ENCODE data around the gene KLHL30.

KLHL30 gene

GRCh38 chr2:238093181-238094140, 45.0 kb upstream of the KLHL30 start:
- TF ChIP-seq, protein P1, sequence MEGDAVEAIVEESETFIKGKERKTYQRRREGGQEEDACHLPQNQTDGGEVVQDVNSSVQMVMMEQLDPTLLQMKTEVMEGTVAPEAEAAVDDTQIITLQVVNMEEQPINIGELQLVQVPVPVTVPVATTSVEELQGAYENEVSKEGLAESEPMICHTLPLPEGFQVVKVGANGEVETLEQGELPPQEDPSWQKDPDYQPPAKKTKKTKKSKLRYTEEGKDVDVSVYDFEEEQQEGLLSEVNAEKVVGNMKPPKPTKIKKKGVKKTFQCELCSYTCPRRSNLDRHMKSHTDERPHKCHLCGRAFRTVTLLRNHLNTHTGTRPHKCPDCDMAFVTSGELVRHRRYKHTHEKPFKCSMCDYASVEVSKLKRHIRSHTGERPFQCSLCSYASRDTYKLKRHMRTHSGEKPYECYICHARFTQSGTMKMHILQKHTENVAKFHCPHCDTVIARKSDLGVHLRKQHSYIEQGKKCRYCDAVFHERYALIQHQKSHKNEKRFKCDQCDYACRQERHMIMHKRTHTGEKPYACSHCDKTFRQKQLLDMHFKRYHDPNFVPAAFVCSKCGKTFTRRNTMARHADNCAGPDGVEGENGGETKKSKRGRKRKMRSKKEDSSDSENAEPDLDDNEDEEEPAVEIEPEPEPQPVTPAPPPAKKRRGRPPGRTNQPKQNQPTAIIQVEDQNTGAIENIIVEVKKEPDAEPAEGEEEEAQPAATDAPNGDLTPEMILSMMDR (conservative IDR thresholded peaks at IDR 0.05; ENCODE audit: low read depth, low read length): no peak
- Histone ChIP-seq H3K4me1 (ENCODE audit: low read depth, poor library complexity, severe bottlenecking) (no peaks in the 10 kb centered on the region), H3K9ac (no peak overlapping the region), H3K79me2 (ENCODE audit: insufficient read depth, low read depth) (no peaks in the 10 kb centered on the region), H3K4me2 (no peak overlapping the region), H3K36me3 (ENCODE audit: insufficient read depth) (no peaks in the 10 kb centered on the region), H3K4me3 (IDR thresholded peaks at IDR 0.05; ENCODE audit: insufficient read depth, low read depth, low read length) (no peak overlapping the region), H2AFZ (ENCODE audit: low read depth) (no peak overlapping the region), H3K27me3 (ENCODE audit: insufficient read depth, low read depth) (no peaks in the 10 kb centered on the region), H4K20me1 (ENCODE audit: insufficient read depth) (no peaks in the 10 kb centered on the region), H3K27ac (no peak overlapping the region)

GRCh38 chr2:238094438-238095022, 43.9 kb upstream of the KLHL30 start:
- H3K79me2 ChIP-seq (ENCODE audit: insufficient read depth, low read depth): no peaks in the 10 kb centered on the region
- no peaks in the 10 kb centered on the region for H3K4me1 ChIP-seq (ENCODE audit: low read depth, poor library complexity, severe bottlenecking)
- H3K4me3 ChIP-seq (IDR thresholded peaks at IDR 0.05; ENCODE audit: insufficient read depth, low read depth, low read length): no peak overlapping the region
- H3K36me3 ChIP-seq (ENCODE audit: insufficient read depth): no peaks in the 10 kb centered on the region
- no peaks in the 10 kb centered on the region for H3K27me3 ChIP-seq (ENCODE audit: insufficient read depth, low read depth)
- H3K4me2 ChIP-seq: no peak overlapping the region
- TF ChIP-seq, protein P1 (conservative IDR thresholded peaks at IDR 0.05; ENCODE audit: low read depth, low read length): no peak
- no peak overlapping the region for H2AFZ ChIP-seq (ENCODE audit: low read depth)
- no peak overlapping the region for H3K9ac ChIP-seq
- H4K20me1 ChIP-seq (ENCODE audit: insufficient read depth): no peaks in the 10 kb centered on the region
- no peak overlapping the region for H3K27ac ChIP-seq

DNA sequence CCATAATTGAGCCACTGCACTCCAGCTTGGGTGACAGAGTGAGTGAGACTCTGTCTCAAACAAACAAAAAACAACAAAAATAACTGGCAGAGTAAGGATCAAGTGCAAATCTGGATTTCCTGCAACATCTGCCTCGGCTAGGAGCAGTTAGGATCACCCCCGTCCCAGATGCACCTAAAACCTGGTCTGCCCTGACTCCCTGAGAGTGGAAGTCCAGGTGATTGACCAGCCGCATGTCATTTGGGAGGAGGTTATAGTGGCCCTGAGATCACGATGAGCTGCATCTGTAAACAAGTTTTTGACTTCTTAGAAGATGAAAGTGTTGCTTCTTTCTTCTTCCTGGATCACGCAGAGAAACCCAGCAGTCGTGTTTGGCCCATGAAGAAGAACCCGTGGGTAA, 43.3 kb upstream of the KLHL30 start:
- H2AFZ ChIP-seq (ENCODE audit: low read depth): no peak overlapping the region
- no peaks in the 10 kb centered on the region for H3K36me3 ChIP-seq (ENCODE audit: insufficient read depth)
- TF ChIP-seq, protein P1 (conservative IDR thresholded peaks at IDR 0.05; ENCODE audit: low read depth, low read length): no peak
- H3K4me2 ChIP-seq: no peak overlapping the region
- H3K27ac ChIP-seq: no peak overlapping the region
- H3K27me3 ChIP-seq (ENCODE audit: insufficient read depth, low read depth): no peaks in the 10 kb centered on the region
- no peaks in the 10 kb centered on the region for H3K79me2 ChIP-seq (ENCODE audit: insufficient read depth, low read depth)
- no peak overlapping the region for H3K9ac ChIP-seq
- no peaks in the 10 kb centered on the region for H4K20me1 ChIP-seq (ENCODE audit: insufficient read depth)
- H3K4me1 ChIP-seq (ENCODE audit: low read depth, poor library complexity, severe bottlenecking): no peaks in the 10 kb centered on the region
- H3K4me3 ChIP-seq (IDR thresholded peaks at IDR 0.05; ENCODE audit: insufficient read depth, low read depth, low read length): no peak overlapping the region

DNA sequence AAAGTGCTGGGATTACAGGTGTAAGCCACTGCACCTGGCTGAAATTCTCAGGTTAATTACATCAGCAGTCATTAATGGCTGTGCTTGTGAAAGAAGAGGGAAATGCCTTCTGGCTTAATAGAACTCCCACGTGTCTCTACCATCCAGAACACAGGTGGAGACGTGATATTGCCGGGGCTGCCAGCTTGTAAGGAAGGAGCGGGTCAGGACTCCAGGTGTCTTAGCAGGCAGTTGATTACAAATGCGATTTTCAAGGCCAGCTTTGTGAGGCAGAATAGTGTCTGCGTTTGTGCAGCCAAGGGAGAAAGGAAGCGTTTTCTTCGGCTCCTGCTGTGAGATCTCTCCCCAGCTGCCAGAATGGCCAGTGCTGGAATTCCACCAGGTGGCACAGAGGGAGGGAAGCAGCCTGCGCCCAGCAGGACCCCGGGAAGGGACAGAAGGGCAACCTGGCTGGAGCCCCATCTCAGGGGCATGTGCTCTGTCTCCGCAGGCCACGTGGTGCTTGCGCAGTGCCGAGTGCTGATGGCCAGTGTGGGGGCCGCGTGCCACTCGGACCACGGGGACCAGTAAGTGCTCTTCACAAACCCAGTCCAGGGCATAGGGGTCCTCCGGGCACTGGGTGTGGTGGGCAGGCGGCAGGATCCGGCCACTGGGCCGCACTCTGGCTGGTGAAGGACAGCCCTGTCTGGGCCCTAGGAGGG, 42.0 kb upstream of the KLHL30 start:
- H3K27me3 ChIP-seq (ENCODE audit: insufficient read depth, low read depth): no peaks in the 10 kb centered on the region
- no peaks in the 10 kb centered on the region for H3K36me3 ChIP-seq (ENCODE audit: insufficient read depth)
- H3K9ac ChIP-seq: no peak overlapping the region
- H4K20me1 ChIP-seq (ENCODE audit: insufficient read depth): no peaks in the 10 kb centered on the region
- TF ChIP-seq, protein P1 (conservative IDR thresholded peaks at IDR 0.05; ENCODE audit: low read depth, low read length): no peak
- H3K4me3 ChIP-seq (IDR thresholded peaks at IDR 0.05; ENCODE audit: insufficient read depth, low read depth, low read length): no peak overlapping the region
- H3K4me2 ChIP-seq: no peak overlapping the region
- no peak overlapping the region for H2AFZ ChIP-seq (ENCODE audit: low read depth)
- H3K4me1 ChIP-seq (ENCODE audit: low read depth, poor library complexity, severe bottlenecking): no peaks in the 10 kb centered on the region
- H3K79me2 ChIP-seq (ENCODE audit: insufficient read depth, low read depth): no peaks in the 10 kb centered on the region
- no peak overlapping the region for H3K27ac ChIP-seq
